ENCODE measurements around the gene TRIM71.
"Not testable (repeated sequence)": the region's sequence is repeated elsewhere in the genome, so short reads cannot be mapped to it uniquely, and the experiment has no call there.

Gene TRIM71

GRCh38 chr3:32820430-32820829 lies 2.6 kb downstream of the TRIM71 start:
- no peak for DNase-seq

- DNase-seq, result no peak
These were observed 3.3 kb downstream of the TRIM71 start for GRCh38 chr3:32820971-32821685.

GRCh38 chr3:32821686-32822296 lies 4.0 kb downstream of the TRIM71 start:
- no peak for DNase-seq

GRCh38 chr3:32822609-32823498 lies 5.1 kb downstream of the TRIM71 start:
- no peak for DNase-seq

- DNase-seq, result not testable (repeated sequence)
These were observed 5.9 kb downstream of the TRIM71 start for GRCh38 chr3:32823641-32824184.

- DNase-seq, result no peak
These were observed 8.0 kb downstream of the TRIM71 start for GRCh38 chr3:32825601-32826375.

- no peak for DNase-seq
These were observed 13.3 kb downstream of the TRIM71 start for GRCh38 chr3:32831062-32831461.

GRCh38 chr3:32831791-32832190 lies 14.0 kb downstream of the TRIM71 start:
- DNase-seq, result no peak

GRCh38 chr3:32832193-32832592 lies 14.4 kb downstream of the TRIM71 start:
- DNase-seq, result no peak

GRCh38 chr3:32835049-32835371 lies 17.2 kb downstream of the TRIM71 start:
- no peak for DNase-seq

- DNase-seq, result no peak
These were observed 18.2 kb downstream of the TRIM71 start for GRCh38 chr3:32835961-32836360.

GRCh38 chr3:32836601-32837000 lies 18.8 kb downstream of the TRIM71 start:
- DNase-seq, result no peak

- no peak for DNase-seq
These were observed 19.6 kb downstream of the TRIM71 start for GRCh38 chr3:32837366-32837765.

GRCh38 chr3:32837789-32838188 lies 20.0 kb downstream of the TRIM71 start:
- DNase-seq, result no peak

GRCh38 chr3:32839714-32840085 lies 21.9 kb downstream of the TRIM71 start:
- DNase-seq, result no peak

- DNase-seq, result no peak
These were observed 22.5 kb downstream of the TRIM71 start for GRCh38 chr3:32840086-32840841.

GRCh38 chr3:32841341-32841740 lies 23.5 kb downstream of the TRIM71 start:
- DNase-seq, result no peak

- DNase-seq, result no peak
These were observed 24.2 kb downstream of the TRIM71 start for GRCh38 chr3:32841867-32842470.

GRCh38 chr3:32842531-32842931 lies 24.7 kb downstream of the TRIM71 start:
- DNase-seq, result no peak

GRCh38 chr3:32842987-32843386 lies 25.2 kb downstream of the TRIM71 start:
- DNase-seq, result no peak

- no peak for DNase-seq
These were observed 25.9 kb downstream of the TRIM71 start for GRCh38 chr3:32843510-32844321.
